Activated CD8-positive, alpha-beta memory T cell treated with anti-CD3 and anti-CD28 coated beads for 36 hours (primary cell): Measurements from ENCODE around the gene RAB15. TPM values are rescaled to one million over a fixed set of nuclear protein-coding genes. Genes with fewer than 3 reads are reported as not detected.

Source experiments
- CTCF ChIA-PET: fragments of 350-600 bp; sonication (Branson Sonifier 250); formaldehyde crosslinking; loops from one replicate; lab custom pipeline; 2021; ENCODE audit warnings: antibody characterized with exemption; lab: Charles Lee
- POLR2A ChIA-PET: fragments of 350-600 bp; sonication (Branson Sonifier 250); formaldehyde crosslinking; loops from one replicate; lab custom pipeline; 2021; ENCODE audit warnings: antibody characterized with exemption; lab: Charles Lee
- total RNA-seq, 2 experiments: library from RNA; stranded (reverse); gene quantifications; one replicate each; pipeline ENCODE4 v1.2.3, GENCODE V29; 2021

Gene RAB15
- total RNA-seq, 2 experiments from 2014 or later: 4.2 to 4.8 TPM

GRCh38 chr14:64945431-64946178 lies 26.5 kb downstream of the RAB15 start:
- CTCF ChIA-PET: interaction anchor here (0.5 kb wide), 1 partner anchor 586 kb away, joined by 3 read pairs; no protein-coding TSS in a partner anchor
- POLR2A ChIA-PET: no interaction called here

- POLR2A ChIA-PET: no interaction called here
- CTCF ChIA-PET: no interaction called here
Observed at GRCh38 chr14:64944861-64945260, 27.3 kb downstream of the RAB15 start.

GRCh38 chr14:64944041-64944440 lies 28.1 kb downstream of the RAB15 start:
- CTCF ChIA-PET: no interaction called here
- POLR2A ChIA-PET: no interaction called here

GRCh38 chr14:64943556-64943955 lies 28.6 kb downstream of the RAB15 start:
- CTCF ChIA-PET: no interaction called here
- POLR2A ChIA-PET: no interaction called here

- POLR2A ChIA-PET: no interaction called here
- CTCF ChIA-PET: no interaction called here
Observed at GRCh38 chr14:64942531-64943111, 29.5 kb downstream of the RAB15 start, which contains the start of gene GPX2. Gene GPX2, minus strand, starts transcription at chr14:64942745. Its CDS starts 19 bp downstream, at chr14:64942726.

GRCh38 chr14:64940336-64940910 lies 31.7 kb downstream of the RAB15 start:
- CTCF ChIA-PET: no interaction called here
- POLR2A ChIA-PET: no interaction called here

GRCh38 chr14:64939817-64940190 lies 32.3 kb downstream of the RAB15 start:
- ChIA-PET POLR2A (no interaction called here), CTCF (no interaction called here)

GRCh38 chr14:64938972-64939816 lies 32.9 kb downstream of the RAB15 start:
- ChIA-PET POLR2A (no interaction called here), CTCF (no interaction called here)

GRCh38 chr14:64937821-64938193 lies 34.3 kb downstream of the RAB15 start:
- CTCF ChIA-PET: no interaction called here
- POLR2A ChIA-PET: no interaction called here

- CTCF ChIA-PET: no interaction called here
- POLR2A ChIA-PET: no interaction called here
Observed at GRCh38 chr14:64937171-64937820, 34.8 kb downstream of the RAB15 start.

GRCh38 chr14:64935508-64935907 lies 36.6 kb downstream of the RAB15 start:
- ChIA-PET CTCF (no interaction called here), POLR2A (interaction anchor here (1.6 kb wide), 1 partner anchor 21 kb away, joined by 5 read pairs; no protein-coding TSS in a partner anchor)

- ChIA-PET CTCF (no interaction called here), POLR2A (no interaction called here)
Observed at GRCh38 chr14:64934338-64934929, 37.7 kb downstream of the RAB15 start.

GRCh38 chr14:64932231-64932630 lies 39.9 kb downstream of the RAB15 start:
- CTCF ChIA-PET: interaction anchor here (0.6 kb wide), 1 partner anchor 492 kb away, joined by 4 read pairs; no protein-coding TSS in a partner anchor

GRCh38 chr14:64931123-64931522 lies 41.0 kb downstream of the RAB15 start:
- ChIA-PET POLR2A (no interaction called here), CTCF (no interaction called here)

More at GRCh38 chr14:64932231-64932630, 39.9 kb downstream of the RAB15 start:
- POLR2A ChIA-PET: no interaction called here

- ChIA-PET POLR2A (no interaction called here), CTCF (no interaction called here)
Observed at GRCh38 chr14:64930085-64930843, 41.9 kb downstream of the RAB15 start.

- ChIA-PET POLR2A (no interaction called here), CTCF (no interaction called here)
Observed at GRCh38 chr14:64929014-64929359, 43.1 kb downstream of the RAB15 start.

- CTCF ChIA-PET: no interaction called here
- POLR2A ChIA-PET: interaction anchor here (1.0 kb wide), 1 partner anchor 14 kb away, joined by 9 read pairs; no protein-coding TSS in a partner anchor
Observed at GRCh38 chr14:64928239-64929013, 43.7 kb downstream of the RAB15 start.
